GM19324 (cell line): ENCODE data around the gene KIAA1210.
"Not testable (repeated sequence)": the region's sequence is repeated elsewhere in the genome, so short reads cannot be mapped to it uniquely, and the experiment has no call there.

Experiments used
- ATAC-seq: cut with Tn5 transposase; IDR thresholded peaks from one replicate; pipeline ENCODE4 v1.9.1; 2021; ENCODE audit warnings: mild to moderate bottlenecking, moderate library complexity; ENCODE audit not compliant: unreplicated experiment, low FRiP score

Gene KIAA1210

GRCh38 chrX:119041175-119041574 is 86.4 kb downstream of the KIAA1210 start:
- ATAC-seq = no peak

GRCh38 chrX:119040432-119040831 is 87.2 kb downstream of the KIAA1210 start:
- no peak for ATAC-seq

- no peak for ATAC-seq
Observed at GRCh38 chrX:119036107-119037029, 91.2 kb downstream of the KIAA1210 start.

- ATAC-seq = no peak
Observed at GRCh38 chrX:119030990-119031389, 96.6 kb downstream of the KIAA1210 start.

GRCh38 chrX:119029656-119030055 is 98.0 kb downstream of the KIAA1210 start:
- ATAC-seq = not testable (repeated sequence)

- ATAC-seq = no peak
Observed at GRCh38 chrX:119028733-119029330, 98.8 kb downstream of the KIAA1210 start.
